HL-60 (cell line): ENCODE data around the gene HOATZ.

Experiments
- DNase-seq, 2 experiments: peaks; one replicate each; pipeline ENCODE4 v3.0.0-alpha.2; 2010 to 2020; ENCODE audit warnings: low read depth in 1 of 2, low spot score in 1 of 2
- H3K27ac ChIP-seq: fragments of 250-450 bp; sonication (Bioruptor Pico); replicated peaks from 2 replicates; pipeline ENCODE4 v1.5.1; 2020; ENCODE audit warnings: mild to moderate bottlenecking, moderate library complexity
- H3K27me3 ChIP-seq: fragments of 250-450 bp; sonication (Bioruptor Pico); 2 replicates; pipeline ENCODE4 v1.5.1; 2021; ENCODE audit warnings: mild to moderate bottlenecking, moderate library complexity; ENCODE audit not compliant: insufficient read depth, poor library complexity, severe bottlenecking
- H3K4me3 ChIP-seq: replicated peaks from 2 replicates; pipeline ENCODE4 v1.5.1; 2011; ENCODE audit warnings: mild to moderate bottlenecking, control low read depth, low read length; ENCODE audit not compliant: insufficient read depth
- CTCF ChIP-seq: IDR thresholded peaks from one replicate; pipeline ENCODE4 v1.5.1; 2011; ENCODE audit warnings: low read length, control low read depth, inconsistent platforms; ENCODE audit not compliant: insufficient read depth
- GABPA ChIP-seq: IDR thresholded peaks from 2 replicates; pipeline ENCODE4 v1.6.1; 2012; ENCODE audit warnings: low read depth
- POLR2AphosphoS5 ChIP-seq: IDR thresholded peaks from 2 replicates; pipeline ENCODE4 v1.6.1; 2012; ENCODE audit warnings: low read depth
- REST ChIP-seq: IDR thresholded peaks from 2 replicates; pipeline ENCODE4 v1.6.1; 2012; ENCODE audit warnings: low read depth; ENCODE audit not compliant: insufficient replicate concordance
- SPI1 ChIP-seq: IDR thresholded peaks from 2 replicates; pipeline ENCODE4 v1.6.1; 2012; ENCODE audit warnings: low read depth, mild to moderate bottlenecking, borderline replicate concordance

HOATZ gene

GRCh38 chr11:111522426-111522825, 7.8 kb downstream of the HOATZ start:
- TF ChIP-seq POLR2AphosphoS5 (no peak), GABPA (no peak), REST (no peak), SPI1 (no peak), CTCF (no peak)
- H3K4me3 ChIP-seq = no peak overlapping the region
- no peaks in the 10 kb centered on the region for H3K27me3 ChIP-seq
- H3K27ac ChIP-seq = no peak overlapping the region
- no peak for DNase-seq

- H3K27me3 ChIP-seq = no peaks in the 10 kb centered on the region
- no peak for TF ChIP-seq CTCF
- no peak for TF ChIP-seq SPI1
- TF ChIP-seq REST = no peak
- no peak for TF ChIP-seq POLR2AphosphoS5
- no peak for TF ChIP-seq GABPA
- H3K27ac ChIP-seq = no peak overlapping the region
- DNase-seq = no peak
- no peak overlapping the region for H3K4me3 ChIP-seq
Observed at GRCh38 chr11:111523343-111523742, 8.8 kb downstream of the HOATZ start.

GRCh38 chr11:111524056-111524455, 9.5 kb downstream of the HOATZ start:
- H3K4me3 ChIP-seq = no peak overlapping the region
- peak in 1 of 2 experiments; percentile 35 for DNase-seq
- peak; percentile 39; the same call in 1 of the 2 replicates for TF ChIP-seq SPI1
- no peak for TF ChIP-seq POLR2AphosphoS5
- H3K27ac ChIP-seq = no peak overlapping the region
- H3K27me3 ChIP-seq = no peaks in the 10 kb centered on the region

- TF ChIP-seq GABPA (no peak), REST (no peak), POLR2AphosphoS5 (no peak), CTCF (no peak), SPI1 (no peak)
- no peak for DNase-seq
- Histone ChIP-seq H3K27ac (no peak overlapping the region), H3K27me3 (no peaks in the 10 kb centered on the region), H3K4me3 (no peak overlapping the region)
Observed at GRCh38 chr11:111525456-111525855, 10.9 kb downstream of the HOATZ start.
